ENCODE results near the gene NGDN. TPM values are rescaled to one million over a fixed set of nuclear protein-coding genes. Genes with fewer than 3 reads are reported as not detected.
"Not testable (repeated sequence)": the region's sequence is repeated elsewhere in the genome, so short reads cannot be mapped to it uniquely, and the experiment has no call there.

The NGDN gene
- total RNA-seq, 1 donor from 2014 or later, result 67.4 TPM

DNA sequence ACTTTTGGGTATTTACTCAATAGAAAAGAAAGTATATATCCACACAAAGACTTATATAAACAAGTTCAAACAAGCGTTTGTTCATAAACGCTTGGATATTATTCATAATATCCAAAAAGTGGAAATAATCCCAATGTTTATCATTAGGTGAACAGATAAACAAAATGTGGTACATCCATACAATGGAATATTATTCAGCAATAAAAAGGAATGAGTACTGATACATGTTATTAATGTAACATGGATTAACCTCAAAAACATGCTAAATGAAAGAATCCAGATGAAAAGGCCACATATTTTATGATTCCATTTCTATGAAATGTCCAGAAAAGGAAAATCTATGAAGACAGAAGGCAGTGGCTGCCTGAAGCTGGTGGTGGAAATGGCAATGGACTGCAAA lies 17.3 kb upstream of the NGDN start:
- Mint-ChIP-seq H3K4me3 (no peak overlapping the region), H3K9me3 (no peaks in the 10 kb centered on the region), H3K27ac (no peak overlapping the region), H3K4me1 (no peaks in the 10 kb centered on the region), H3K36me3 (ENCODE audit: low read depth) (no peaks in the 10 kb centered on the region), H3K27me3 (peaks cover 37% of the 10 kb centered on the region)
- intact Hi-C loops (cut with micrococcal nuclease), result no loop called here
- no peak for ATAC-seq (ENCODE audit: low read depth)
- POLR2A ChIA-PET, result no interaction called here
- CTCF ChIA-PET, result no interaction called here
- no peak for TF ChIP-seq CTCF (IDR thresholded peaks at IDR 0.05)
- no peak for DNase-seq

- TF ChIP-seq CTCF (IDR thresholded peaks at IDR 0.05), result no peak
- CTCF ChIA-PET, result no interaction called here
- no peaks in the 10 kb centered on the region for H3K9me3 Mint-ChIP-seq
- intact Hi-C loops (cut with micrococcal nuclease), result no loop called here
- DNase-seq (no peak), ATAC-seq (ENCODE audit: low read depth) (no peak)
- no peak overlapping the region for H3K4me3 Mint-ChIP-seq
- H3K36me3 Mint-ChIP-seq (ENCODE audit: low read depth), result no peaks in the 10 kb centered on the region
- no peak overlapping the region for H3K27ac Mint-ChIP-seq
- H3K27me3 Mint-ChIP-seq, result peaks cover 43% of the 10 kb centered on the region
- POLR2A ChIA-PET, result no interaction called here
- H3K4me1 Mint-ChIP-seq, result no peaks in the 10 kb centered on the region
Measured at GRCh38 chr14:23454445-23454856, 15.1 kb upstream of the NGDN start.

DNA sequence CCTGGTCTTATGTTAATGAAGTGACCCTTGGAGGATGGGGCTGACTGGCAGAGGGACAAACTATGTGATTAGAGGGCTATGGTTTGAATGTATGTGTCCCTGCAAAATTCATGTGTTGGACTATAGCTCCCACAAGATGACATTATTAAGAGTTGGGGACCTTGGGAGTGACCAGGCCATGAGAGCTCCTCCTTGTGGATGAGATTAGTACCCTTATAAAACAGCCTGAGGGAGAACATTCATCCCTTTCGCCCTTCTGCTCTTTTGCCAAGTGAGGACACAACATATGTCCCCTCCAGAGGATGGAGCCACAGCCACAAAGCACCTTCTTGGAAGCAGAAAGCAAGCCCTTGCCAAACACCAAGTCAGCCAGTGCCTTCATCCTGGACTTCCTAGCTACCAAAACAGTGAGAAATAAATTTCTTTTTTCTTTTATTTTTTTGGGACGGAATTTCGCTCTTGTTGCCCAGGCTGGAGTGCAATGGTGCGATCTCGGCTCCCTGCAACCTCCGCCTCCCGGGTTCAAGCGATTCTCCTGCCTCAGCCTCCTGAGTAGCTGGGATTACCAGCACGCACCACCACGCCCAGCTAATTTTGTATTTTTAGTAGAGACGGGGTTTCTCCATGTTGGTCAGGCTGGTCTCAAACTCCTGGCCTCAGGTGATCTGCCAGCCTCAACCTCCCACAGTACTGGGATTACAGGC lies 12.5 kb upstream of the NGDN start:
- H3K36me3 Mint-ChIP-seq (ENCODE audit: low read depth); CTCF ChIA-PET; POLR2A ChIA-PET; H3K9me3 Mint-ChIP-seq; H3K4me1 Mint-ChIP-seq; DNase-seq; H3K4me3 Mint-ChIP-seq; intact Hi-C loops (cut with micrococcal nuclease); ATAC-seq (ENCODE audit: low read depth); H3K27ac Mint-ChIP-seq: not testable (repeated sequence)
- H3K27me3 Mint-ChIP-seq, result peaks cover 41% of the 10 kb centered on the region

- CTCF ChIA-PET, result no interaction called here
- H3K4me3 Mint-ChIP-seq, result no peak overlapping the region
- no peaks in the 10 kb centered on the region for H3K4me1 Mint-ChIP-seq
- ATAC-seq (ENCODE audit: low read depth) (no peak), DNase-seq (no peak)
- POLR2A ChIA-PET, result no interaction called here
- no peaks in the 10 kb centered on the region for H3K36me3 Mint-ChIP-seq (ENCODE audit: low read depth)
- peaks cover 41% of the 10 kb centered on the region for H3K27me3 Mint-ChIP-seq
- no peak for TF ChIP-seq CTCF (IDR thresholded peaks at IDR 0.05)
- H3K27ac Mint-ChIP-seq, result no peak overlapping the region
- intact Hi-C loops (cut with micrococcal nuclease), result no loop called here
- no peaks in the 10 kb centered on the region for H3K9me3 Mint-ChIP-seq
Measured at GRCh38 chr14:23457587-23458445, 11.7 kb upstream of the NGDN start.

GRCh38 chr14:23460960-23461359 lies 8.5 kb upstream of the NGDN start:
- intact Hi-C loops (cut with micrococcal nuclease), result loop anchor here (10.0 kb wide), 1 partner anchor 336 kb away; no protein-coding TSS in a partner anchor
- Mint-ChIP-seq H3K36me3 (ENCODE audit: low read depth) (no peaks in the 10 kb centered on the region), H3K4me1 (no peaks in the 10 kb centered on the region), H3K27me3 (peaks cover 20% of the 10 kb centered on the region), H3K4me3 (no peak overlapping the region), H3K9me3 (no peaks in the 10 kb centered on the region), H3K27ac (no peak overlapping the region)
- ChIA-PET POLR2A (no interaction called here), CTCF (no interaction called here)
- no peak for DNase-seq
- ATAC-seq (ENCODE audit: low read depth), result no peak
- TF ChIP-seq CTCF (IDR thresholded peaks at IDR 0.05), result no peak

Data from activated B cell treated with CpG ODN at 0.5 μM for 24 hours (primary cell).